HK-2 (cell line): ENCODE measurements around the gene MIR17HG.

Source experiments
- DNase-seq: peaks from one replicate; pipeline ENCODE4 v3.0.0-alpha.2; 2018; ENCODE audit not compliant: unreplicated experiment

Gene MIR17HG

DNA sequence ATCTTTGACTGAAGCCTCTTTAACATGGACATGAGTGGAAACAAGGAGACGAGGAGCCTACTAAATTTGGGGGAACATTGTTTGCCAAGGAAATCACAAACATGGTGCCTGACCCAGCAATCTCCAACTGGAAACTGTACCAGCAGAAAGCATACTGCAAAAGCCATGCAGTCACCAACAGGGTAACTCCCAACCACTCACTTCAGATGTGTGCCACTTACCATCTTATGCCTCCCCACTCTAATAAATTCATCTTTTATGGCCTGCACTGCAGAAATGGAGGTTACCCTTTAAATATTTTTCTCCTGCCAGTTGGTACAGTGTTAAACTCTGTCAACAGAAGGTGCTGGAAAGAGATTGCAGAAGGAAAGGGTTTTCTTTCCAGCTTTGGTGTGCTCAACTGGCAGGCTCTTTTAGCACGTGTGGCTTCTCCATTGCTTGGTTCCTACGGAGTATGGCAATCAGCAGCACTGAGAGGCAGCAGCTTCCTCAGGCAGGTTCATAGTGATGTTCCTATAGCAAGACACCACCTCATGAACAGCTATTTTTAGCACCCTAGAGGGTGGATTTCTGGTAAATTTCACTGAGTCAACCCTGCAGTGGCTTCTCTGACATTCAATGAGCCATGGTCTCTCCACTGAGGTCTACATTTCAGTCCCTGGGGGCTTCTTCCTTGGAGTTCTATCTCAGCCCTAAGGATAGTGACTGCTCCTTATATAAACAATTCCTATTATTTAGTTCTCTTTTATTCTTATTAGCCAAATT is 21.4 kb downstream of the MIR17HG start:
- DNase-seq = no peak

GRCh38 chr13:91369441-91369831 is 21.9 kb downstream of the MIR17HG start:
- no peak for DNase-seq

GRCh38 chr13:91370501-91370900 is 23.0 kb downstream of the MIR17HG start:
- no peak for DNase-seq

- no peak for DNase-seq
Observed at GRCh38 chr13:91372911-91373310, 25.4 kb downstream of the MIR17HG start.

- DNase-seq = no peak
Observed at GRCh38 chr13:91375116-91375729, 27.7 kb downstream of the MIR17HG start.

GRCh38 chr13:91381371-91381770 is 33.9 kb downstream of the MIR17HG start:
- no peak for DNase-seq

GRCh38 chr13:91383836-91384235 is 36.3 kb downstream of the MIR17HG start:
- DNase-seq = no peak

GRCh38 chr13:91384896-91385295 is 37.4 kb downstream of the MIR17HG start:
- DNase-seq = no peak

DNA sequence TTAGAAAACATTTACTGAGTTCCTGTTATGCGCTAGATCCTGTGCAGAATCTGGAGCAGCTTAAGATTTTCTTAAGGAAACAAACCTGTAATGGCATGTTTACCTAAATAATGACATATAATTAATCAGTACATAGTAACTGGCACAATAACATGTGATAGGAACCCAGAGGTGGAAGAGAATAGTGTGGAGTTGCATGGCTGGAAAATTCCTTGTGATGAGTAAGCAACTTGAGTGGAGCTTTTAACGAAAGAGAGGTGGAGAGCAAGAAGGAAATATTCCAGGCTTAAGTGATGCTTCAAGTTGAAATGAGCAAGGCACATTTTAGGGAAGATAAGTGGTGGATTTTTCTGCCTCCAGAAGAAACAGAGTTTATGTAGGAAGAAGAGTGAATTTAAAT is 41.7 kb downstream of the MIR17HG start:
- DNase-seq = no peak

DNA sequence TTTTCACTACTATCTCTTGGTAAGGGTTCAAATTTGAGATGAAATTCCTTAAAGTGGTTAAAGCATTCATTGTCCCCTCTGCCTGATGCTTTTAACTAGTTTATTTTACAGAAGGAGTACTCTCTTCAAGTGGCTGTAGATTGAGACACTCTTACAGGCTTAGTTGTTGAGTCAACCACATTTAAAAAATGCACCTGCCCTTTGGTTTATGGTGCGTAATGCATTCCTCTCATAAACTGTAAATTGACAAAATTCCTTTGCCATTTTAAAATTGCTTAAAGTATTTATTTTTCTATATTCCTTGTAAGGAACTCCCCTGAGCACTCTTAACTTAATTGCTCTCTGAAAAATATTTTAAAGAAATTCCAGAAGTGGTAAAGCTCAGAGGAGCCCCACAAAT is 50.1 kb downstream of the MIR17HG start:
- no peak for DNase-seq

GRCh38 chr13:91398413-91399188 is 51.1 kb downstream of the MIR17HG start, which contains the start of gene GPC5:
TSS of gene GPC5 (plus strand) at chr13:91398621.
- peak; percentile 80 for DNase-seq

DNA sequence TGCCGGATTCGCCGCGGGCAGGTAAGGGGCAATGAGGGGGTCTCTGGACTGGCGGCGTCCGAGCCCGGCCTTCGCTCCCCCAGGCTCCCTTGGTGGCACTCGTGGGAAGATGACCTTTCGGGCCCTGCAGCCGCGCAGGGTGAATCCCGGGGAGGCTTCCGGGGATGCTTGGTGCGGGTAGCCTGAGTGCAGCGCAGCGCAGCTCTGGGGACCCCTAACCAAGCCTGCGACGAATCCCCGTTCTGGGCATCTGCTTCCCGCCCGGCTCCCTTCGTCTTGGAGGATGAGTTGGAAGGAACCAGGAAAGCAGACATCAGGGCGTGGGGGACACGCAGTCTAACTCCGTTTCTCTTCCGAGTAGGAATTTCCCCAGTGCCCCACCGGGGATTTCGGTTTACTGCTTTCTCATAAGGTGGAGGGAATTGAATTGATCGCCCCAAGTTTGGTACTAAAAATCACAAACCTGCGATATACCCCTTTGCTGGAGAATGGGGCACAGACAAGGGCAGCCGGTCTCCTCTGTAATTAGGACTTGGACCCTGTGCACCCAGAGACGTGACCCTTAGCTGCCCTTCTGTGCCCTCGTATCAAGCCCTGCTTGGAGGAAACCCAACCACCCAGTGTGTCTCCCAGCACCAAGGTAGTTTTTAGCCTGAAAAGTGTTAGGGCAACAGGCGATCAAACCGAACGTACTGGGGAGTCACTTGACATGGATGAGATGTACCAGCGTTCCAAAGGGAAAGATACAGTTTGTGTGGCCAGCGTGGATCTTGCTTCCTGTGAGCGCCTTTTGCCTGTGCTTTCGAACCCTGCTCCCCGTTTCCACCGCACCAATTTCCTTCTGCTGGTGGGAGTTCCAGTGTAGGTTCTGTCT is 51.9 kb downstream of the MIR17HG start:
- no peak for DNase-seq

GRCh38 chr13:91400063-91400399 is 52.5 kb downstream of the MIR17HG start:
- no peak for DNase-seq

GRCh38 chr13:91400671-91401070 is 53.2 kb downstream of the MIR17HG start:
- no peak for DNase-seq

- DNase-seq = no peak
Observed at GRCh38 chr13:91401920-91402319, 54.4 kb downstream of the MIR17HG start.
